NCI-H146 treated with DMSO at 0.1 percent for 48 hours (cell line): ENCODE results near the gene CRIM1.

Experiments
- DNase-seq: peaks from one replicate; lab custom pipeline; 2025; ENCODE audit not compliant: unreplicated experiment; lab: John Stamatoyannopoulos, UW

Gene CRIM1

DNA sequence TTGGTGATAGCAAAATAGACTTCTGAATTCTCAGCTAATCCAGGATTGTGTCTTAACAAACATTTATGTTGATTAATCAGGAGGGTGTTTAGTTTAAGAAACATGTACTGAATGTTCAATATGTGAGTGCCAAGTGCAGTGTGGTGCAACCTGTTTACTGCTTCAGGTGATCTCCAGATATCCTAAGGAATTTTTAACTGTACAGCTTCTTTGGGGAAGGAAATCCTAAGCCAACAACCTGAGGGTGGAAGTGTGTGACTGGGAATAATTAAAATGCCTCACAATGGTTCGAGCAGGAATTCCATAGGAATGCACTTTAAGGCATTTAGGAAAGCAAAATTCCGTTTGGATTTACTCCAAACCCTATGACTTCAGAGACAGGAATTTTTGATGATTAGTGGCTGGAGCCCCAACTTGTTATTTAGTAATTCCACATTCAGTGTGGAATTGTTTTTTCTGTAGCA, 16.4 kb downstream of the CRIM1 start:
- DNase-seq: no peak

DNA sequence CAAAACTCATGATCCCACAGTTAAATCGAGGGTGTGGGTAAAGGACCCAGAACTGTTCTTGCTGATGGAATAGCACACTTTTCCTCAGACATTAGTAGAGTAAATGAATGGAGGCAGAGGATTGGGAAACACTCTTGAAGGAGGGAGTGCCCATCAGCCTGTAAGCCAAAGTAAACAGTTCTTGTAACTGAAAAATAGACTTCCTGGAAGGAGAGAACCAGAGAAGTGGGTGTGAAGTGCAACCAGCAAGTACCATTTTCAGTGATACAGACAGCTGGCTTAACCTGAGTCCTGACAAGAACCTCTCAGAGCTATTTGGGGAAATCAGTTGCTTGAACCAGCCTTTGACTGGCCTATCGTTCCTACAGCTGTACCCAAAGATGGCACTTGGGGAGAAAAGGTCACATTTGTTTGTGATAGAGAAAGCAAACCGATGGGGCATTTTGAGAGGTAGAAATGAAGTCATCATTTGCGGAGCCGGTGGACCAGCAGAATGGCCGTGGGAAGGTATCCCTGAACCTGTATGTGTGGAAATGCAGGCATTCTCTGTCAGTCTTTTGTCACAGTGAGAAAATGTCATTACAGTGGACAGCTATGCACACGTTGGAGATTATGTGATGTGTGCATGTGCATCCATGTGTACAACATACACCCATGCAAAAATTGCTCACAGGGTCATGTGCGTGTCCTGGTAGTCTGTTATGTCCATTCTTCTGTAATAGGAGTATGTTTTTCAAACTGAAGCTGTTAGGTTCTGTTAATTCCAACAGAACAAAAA, 17.8 kb downstream of the CRIM1 start:
- DNase-seq: no peak

- DNase-seq: no peak
These were observed 19.0 kb downstream of the CRIM1 start for GRCh38 chr2:36374585-36374984.

DNA sequence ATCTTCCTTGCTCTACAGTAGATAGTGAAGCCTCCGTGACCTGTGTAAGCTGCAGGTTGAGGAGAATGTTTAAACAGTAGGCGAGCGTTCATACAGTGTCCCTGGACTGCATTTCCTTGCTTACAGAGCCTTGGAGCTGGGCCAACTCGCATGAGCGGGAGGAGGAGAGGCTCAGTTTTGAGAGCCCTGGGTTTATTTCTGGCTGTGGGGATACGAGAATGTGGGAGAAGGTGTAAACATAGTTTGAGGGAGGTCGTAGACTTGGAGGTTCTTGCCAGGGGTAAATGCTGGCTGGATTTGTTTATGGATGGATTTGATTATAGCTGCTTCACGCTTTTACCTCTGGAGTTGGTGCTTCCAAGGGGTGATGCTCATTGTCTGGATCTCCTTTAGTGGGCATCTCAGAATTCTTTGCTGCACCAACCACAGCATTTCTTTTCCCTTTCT, 20.8 kb downstream of the CRIM1 start:
- no peak for DNase-seq

- no peak for DNase-seq
These were observed 21.6 kb downstream of the CRIM1 start for GRCh38 chr2:36376992-36377738.

GRCh38 chr2:36379710-36380448, 24.3 kb downstream of the CRIM1 start:
- DNase-seq: no peak

DNA sequence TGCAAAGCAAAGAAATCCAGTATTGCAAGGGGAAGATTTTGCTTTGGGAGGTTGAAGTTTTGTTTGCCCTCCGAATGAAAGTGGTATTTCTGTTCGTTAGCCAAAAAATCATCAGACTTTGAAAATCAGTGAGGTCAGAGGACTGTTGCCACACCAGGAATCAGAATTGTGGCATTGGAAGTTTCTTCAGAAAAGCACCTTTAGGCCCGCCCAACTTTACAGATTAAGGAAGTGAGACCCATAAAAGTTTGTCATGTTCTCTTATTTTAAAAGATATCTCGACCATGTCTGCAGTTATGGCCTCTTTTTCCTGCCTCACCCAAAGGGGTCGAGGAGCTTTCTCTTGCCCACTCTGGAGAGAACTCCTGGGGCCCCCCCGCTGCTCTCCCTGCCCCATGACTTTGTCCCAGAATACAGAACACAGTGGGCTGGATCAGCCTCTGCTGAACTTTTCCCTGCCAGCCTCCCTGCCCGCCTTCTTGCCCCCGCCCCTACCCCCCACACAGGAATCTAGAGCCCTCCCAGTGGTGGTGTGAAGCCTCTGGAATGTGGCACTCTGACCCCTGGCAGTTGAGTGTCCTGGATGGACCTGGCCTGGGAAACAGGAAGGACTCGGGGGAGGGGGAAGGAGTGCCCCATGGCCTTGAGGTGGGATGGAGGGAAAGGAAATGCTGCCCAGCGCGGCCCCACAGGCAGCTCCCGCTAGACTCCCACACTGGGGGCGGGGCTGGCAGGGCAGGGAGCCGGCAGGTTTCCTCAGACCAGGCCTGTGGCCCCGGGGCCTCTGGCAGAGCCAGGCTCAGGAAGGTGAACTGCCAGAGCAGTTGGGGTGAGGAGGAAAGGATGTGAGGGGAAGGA, 25.3 kb downstream of the CRIM1 start:
- DNase-seq: no peak

DNA sequence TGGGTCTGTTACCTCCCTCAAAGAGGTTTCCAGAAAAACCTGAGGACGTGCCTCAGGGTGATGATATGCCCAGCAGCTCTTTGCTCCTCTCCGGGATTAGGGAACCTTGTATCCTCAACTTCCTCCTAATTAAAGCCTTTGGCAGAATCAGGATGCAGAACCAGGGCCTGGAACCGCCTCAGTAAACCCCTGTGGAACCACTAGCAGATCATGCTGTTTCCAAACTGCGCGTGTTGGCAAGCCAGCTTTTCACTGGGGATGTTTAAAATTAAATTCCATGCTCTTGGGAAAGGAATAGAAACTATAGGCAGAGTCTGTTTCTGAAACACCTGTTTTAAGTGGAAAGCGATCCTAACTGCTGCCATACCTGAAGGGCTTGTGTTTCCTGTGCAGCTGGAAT, 26.4 kb downstream of the CRIM1 start:
- DNase-seq: no peak

GRCh38 chr2:36382472-36382871, 26.9 kb downstream of the CRIM1 start:
- DNase-seq: no peak

- DNase-seq: no peak
These were observed 28.1 kb downstream of the CRIM1 start for GRCh38 chr2:36383726-36384125.

DNA sequence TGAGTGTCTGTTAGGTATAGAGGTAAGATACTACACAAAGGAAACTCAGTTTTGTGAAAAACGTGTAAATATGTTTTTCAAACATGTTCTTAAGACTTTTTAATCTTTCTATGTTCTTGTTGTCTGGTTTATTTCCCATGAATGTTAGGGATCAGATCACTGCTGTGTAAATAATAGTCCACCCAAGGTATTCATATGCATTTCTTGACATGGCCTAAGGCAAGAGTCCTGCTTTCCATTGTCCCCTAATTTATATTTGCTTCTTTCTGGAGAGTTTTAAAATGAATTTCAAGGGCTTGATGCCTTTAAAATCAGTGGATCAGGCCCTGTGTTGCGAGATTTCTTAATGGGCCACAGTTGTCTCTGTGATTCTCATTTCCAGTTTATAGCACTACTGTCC, 28.9 kb downstream of the CRIM1 start:
- DNase-seq: no peak

DNA sequence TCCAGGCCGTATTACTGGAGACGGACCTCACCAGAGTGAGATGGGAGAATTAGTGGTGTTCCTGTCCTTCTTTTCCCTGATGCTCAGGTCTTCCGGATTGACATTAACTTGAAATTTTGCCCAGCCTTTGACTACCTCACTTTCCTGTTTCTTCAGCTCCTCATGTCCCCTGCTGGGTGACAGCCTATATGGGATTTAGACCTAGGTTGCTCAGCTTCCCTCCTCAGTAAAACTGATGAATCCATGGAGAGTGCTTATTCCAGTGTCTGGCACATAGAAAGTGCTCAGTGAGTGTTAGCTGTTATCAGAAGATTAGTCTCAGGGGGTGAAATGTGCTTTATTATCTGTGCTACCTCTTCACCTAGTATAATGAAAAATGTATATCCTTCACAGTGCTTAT, 30.0 kb downstream of the CRIM1 start:
- no peak for DNase-seq

DNA sequence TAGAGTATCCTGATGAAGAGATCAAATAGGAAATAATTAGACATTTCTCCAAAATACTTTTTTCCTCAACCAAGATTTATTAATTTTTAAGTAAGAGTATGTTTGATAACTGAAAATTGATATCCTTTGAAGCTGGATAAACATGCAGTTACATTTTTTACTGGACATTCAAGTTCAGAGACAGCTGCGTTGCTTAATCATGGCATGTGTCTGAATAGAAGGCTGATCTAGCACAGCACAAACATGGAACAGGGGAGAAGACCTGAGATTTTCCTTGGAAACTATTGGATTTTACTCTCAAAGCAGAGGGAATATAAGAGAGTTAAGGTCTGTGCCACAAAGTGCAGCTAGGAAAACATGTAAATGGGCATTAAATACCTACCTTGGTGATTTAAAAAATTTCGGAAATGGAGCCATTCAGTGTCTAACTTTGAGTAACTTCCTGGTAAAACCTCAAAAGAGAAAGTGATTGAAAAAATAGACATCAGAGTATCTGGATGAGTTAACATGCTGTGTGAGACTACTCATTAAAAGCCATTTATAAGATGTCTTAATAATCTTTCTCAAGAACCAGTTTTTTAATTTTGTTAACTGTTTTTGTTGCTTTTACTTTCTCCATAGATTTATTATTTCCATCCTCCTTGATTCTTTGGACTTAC, 31.8 kb downstream of the CRIM1 start:
- no peak for DNase-seq

DNA sequence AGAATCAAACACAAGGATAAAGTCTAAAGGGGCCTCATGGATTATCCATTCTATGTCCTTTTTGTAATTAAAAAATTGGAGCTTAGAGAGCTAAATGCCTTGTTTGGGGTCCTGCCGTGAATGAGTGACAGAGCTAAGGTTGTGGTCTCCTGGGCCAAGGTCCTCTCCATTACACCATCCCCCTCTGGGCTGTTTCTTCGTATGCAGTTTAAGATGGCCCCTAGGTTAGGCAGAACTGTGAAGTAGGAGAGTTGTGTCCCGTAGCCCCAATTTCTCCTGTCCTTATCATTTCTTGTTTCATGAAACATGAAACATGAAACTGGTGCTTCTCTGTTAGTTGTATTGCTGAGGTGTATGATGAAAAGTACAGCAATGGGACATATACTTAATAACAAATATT, 32.9 kb downstream of the CRIM1 start:
- DNase-seq: no peak

GRCh38 chr2:36389091-36389564, 33.5 kb downstream of the CRIM1 start:
- DNase-seq: no peak

DNA sequence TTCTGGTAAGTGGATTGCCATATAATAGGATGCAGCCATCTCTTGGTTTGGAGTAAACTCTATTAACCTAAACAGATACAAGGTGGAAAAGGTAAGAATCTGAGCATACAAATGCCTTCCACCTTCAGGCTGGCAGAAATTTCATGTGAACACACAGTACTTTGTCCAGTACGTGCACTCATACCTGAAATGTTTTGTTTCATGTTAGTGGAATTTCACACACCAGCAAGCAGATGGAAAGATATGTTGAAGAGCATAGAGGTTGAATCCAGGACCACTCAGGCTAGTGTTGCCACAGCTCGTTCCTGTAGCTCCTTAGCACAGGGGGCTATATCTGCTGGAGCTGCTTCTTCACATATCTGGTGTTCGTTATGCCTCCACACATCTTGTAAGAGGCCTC, 34.0 kb downstream of the CRIM1 start:
- no peak for DNase-seq

DNA sequence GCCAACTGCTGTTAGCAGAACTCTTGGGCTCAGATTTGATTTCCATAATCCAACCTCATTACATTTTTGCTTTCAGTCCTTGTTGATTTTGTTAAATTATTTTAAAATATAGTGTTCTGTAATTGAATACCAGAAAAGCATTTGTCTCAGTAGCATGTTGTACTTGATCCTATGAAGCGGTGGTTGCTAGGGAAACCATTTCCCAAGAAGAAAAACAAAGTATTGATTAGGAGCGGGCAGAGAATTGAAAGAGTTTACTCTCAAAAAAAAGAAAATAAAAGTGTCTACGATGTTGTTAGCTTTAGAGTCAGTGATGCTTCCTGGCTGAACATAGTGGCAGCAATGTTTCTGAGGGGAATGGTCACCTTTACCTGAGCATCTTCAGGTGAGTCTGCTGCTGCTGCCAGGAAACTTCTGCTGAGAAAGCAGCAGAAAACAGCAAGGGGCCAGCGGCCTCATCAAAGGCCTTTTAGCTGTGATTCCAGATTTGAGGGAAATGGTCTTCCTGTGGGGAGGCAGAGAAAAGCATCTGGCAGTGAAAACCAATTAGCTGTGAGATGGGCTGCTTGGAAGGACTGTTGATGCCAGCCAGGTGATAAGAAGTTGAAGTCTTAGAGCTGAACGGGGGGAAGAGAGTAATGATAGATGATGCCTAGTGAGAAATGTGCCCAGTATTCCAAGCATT, 37.1 kb downstream of the CRIM1 start:
- no peak for DNase-seq

DNA sequence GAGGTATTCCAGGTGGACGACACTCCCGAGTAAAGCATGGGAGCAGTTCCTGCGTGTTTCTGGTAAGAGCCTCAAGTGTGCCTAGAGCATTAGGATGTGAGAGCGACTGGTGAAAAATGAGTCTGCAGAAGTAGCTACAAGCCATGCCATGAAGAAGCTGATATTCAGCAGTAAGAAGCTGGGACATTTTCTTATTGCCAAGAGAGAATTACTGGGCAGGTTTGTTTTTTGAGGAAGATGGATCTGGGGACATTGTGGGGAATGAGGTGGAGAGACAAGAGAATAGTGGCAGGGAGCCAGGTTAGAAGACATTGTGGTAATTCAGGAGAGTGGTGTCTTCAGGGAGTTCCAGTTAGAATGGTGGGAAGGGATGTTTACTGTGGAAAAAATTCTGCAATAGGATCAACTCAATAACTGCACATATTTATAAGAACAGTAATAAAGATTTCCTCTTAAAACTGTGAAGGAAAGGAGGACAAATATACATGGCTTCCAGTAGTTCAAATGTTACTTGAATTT, 38.2 kb downstream of the CRIM1 start:
- no peak for DNase-seq

- DNase-seq: no peak
These were observed 39.2 kb downstream of the CRIM1 start for GRCh38 chr2:36394804-36395203.
